Choroid plexus epithelial cell (primary cell): Measurements from ENCODE around the gene XBP1.

Experiments used
- DNase-seq: peaks from one replicate; pipeline ENCODE4 v3.0.0-alpha.2; 2010; ENCODE audit warnings: low read depth
- H3K4me3 ChIP-seq: 2 replicates; pipeline ENCODE4 v1.5.1; 2011; ENCODE audit warnings: low read depth, mild to moderate bottlenecking, control low read depth, low read length, moderate library complexity
- CTCF ChIP-seq: conservative IDR thresholded peaks from 2 replicates; pipeline ENCODE4 v1.5.1; 2011; ENCODE audit warnings: low read depth, mild to moderate bottlenecking, control low read depth, inconsistent platforms, low read length, moderate library complexity

Gene XBP1

GRCh38 chr22:28798810-28799605 lies 1.4 kb downstream of the XBP1 start:
- TF ChIP-seq CTCF = no peak
- peak overlapping the region; percentile 81 for H3K4me3 ChIP-seq
- DNase-seq = peak; percentile 96

GRCh38 chr22:28795932-28796856 lies 4.2 kb downstream of the XBP1 start:
- H3K4me3 ChIP-seq = no peak overlapping the region
- DNase-seq = no peak
- no peak for TF ChIP-seq CTCF

- H3K4me3 ChIP-seq = no peak overlapping the region
- TF ChIP-seq CTCF = no peak
- no peak for DNase-seq
These were observed 5.2 kb downstream of the XBP1 start for GRCh38 chr22:28795071-28795693.

- TF ChIP-seq CTCF = no peak
- no peak for DNase-seq
- no peak overlapping the region for H3K4me3 ChIP-seq
These were observed 6.3 kb downstream of the XBP1 start for GRCh38 chr22:28793976-28794584.

- DNase-seq = no peak
- H3K4me3 ChIP-seq = no peak overlapping the region
- no peak for TF ChIP-seq CTCF
These were observed 7.6 kb downstream of the XBP1 start for GRCh38 chr22:28792491-28793383.
